Activated B cell treated with CpG ODN at 0.5 μM for 24 hours (primary cell): ENCODE data around the gene MUSTN1. TPM values are rescaled to one million over a fixed set of nuclear protein-coding genes. Genes with fewer than 3 reads are reported as not detected.

Experiments
- ATAC-seq: fragments of 200-7000 bp; cut with Tn5 transposase; one replicate; pipeline ENCODE4 v1.10.0; 2021; ENCODE audit warnings: low read depth, mild to moderate bottlenecking, moderate library complexity
- CTCF ChIA-PET: fragments of 350-600 bp; sonication (Branson Sonifier 250); formaldehyde crosslinking; loops from one replicate; lab custom pipeline; 2021; ENCODE audit warnings: antibody characterized with exemption; lab: Charles Lee
- POLR2A ChIA-PET: fragments of 350-600 bp; sonication (Branson Sonifier 250); formaldehyde crosslinking; loops from one replicate; lab custom pipeline; 2021; ENCODE audit warnings: antibody characterized with exemption; lab: Charles Lee
- DNase-seq: peaks from one replicate; pipeline ENCODE4 v3.0.0; 2022
- H3K27ac Mint-ChIP-seq: one replicate; pipeline ENCODE4 v1.8.0; 2020; ENCODE audit warnings: mixed read lengths
- H3K27me3 Mint-ChIP-seq: one replicate; pipeline ENCODE4 v1.8.0; 2021; ENCODE audit warnings: mixed read lengths
- H3K36me3 Mint-ChIP-seq: one replicate; pipeline ENCODE4 v1.8.0; 2021; ENCODE audit warnings: low read depth, mixed read lengths
- H3K4me1 Mint-ChIP-seq: one replicate; pipeline ENCODE4 v1.8.0; 2021; ENCODE audit warnings: mixed read lengths
- H3K4me3 Mint-ChIP-seq: one replicate; pipeline ENCODE4 v1.8.0; 2020; ENCODE audit warnings: mild to moderate bottlenecking, mixed read lengths
- H3K9me3 Mint-ChIP-seq: one replicate; pipeline ENCODE4 v1.8.0; 2020; ENCODE audit warnings: mixed read lengths
- intact Hi-C: fragments of 100-400 bp; cut with micrococcal nuclease; formaldehyde crosslinking; loops from one replicate; pipeline ENCODE4 v1.15.1; 2024
- total RNA-seq: library from RNA; stranded (reverse); gene quantifications from 2 replicates; pipeline ENCODE4 v1.2.3, GENCODE V29; 2022
- TF ChIP-seq, protein P1 (sequence below): fragments of 200-600 bp; IDR thresholded peaks from one replicate; pipeline ENCODE4 v1.8.0; 2022; ENCODE audit warnings: antibody characterized with exemption, mild to moderate bottlenecking

MUSTN1 gene
- total RNA-seq, 1 donor from 2014 or later = 1.6 TPM

DNA sequence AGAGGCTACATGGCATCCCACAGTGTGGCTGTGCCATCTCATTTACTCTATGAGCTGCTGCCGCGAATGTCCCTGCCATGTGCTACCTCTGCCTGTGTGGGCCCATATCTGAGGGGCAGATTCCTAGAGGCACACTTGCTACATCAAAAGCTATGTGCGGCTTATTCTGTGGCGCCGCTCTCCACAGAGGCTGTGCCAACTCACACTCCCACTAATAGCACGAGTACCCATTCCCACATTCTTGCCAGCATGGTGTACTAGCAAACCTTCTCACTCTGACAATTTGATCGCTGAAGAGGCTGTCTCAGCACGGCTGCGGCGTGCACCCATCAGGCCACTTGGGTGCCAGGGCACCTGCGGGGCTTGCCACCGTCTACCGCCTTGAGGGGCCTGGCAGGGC, 31.2 kb upstream of the MUSTN1 start:
- DNase-seq = no peak
- POLR2A ChIA-PET = no interaction called here
- TF ChIP-seq, protein P1, sequence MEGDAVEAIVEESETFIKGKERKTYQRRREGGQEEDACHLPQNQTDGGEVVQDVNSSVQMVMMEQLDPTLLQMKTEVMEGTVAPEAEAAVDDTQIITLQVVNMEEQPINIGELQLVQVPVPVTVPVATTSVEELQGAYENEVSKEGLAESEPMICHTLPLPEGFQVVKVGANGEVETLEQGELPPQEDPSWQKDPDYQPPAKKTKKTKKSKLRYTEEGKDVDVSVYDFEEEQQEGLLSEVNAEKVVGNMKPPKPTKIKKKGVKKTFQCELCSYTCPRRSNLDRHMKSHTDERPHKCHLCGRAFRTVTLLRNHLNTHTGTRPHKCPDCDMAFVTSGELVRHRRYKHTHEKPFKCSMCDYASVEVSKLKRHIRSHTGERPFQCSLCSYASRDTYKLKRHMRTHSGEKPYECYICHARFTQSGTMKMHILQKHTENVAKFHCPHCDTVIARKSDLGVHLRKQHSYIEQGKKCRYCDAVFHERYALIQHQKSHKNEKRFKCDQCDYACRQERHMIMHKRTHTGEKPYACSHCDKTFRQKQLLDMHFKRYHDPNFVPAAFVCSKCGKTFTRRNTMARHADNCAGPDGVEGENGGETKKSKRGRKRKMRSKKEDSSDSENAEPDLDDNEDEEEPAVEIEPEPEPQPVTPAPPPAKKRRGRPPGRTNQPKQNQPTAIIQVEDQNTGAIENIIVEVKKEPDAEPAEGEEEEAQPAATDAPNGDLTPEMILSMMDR = no peak

DNA sequence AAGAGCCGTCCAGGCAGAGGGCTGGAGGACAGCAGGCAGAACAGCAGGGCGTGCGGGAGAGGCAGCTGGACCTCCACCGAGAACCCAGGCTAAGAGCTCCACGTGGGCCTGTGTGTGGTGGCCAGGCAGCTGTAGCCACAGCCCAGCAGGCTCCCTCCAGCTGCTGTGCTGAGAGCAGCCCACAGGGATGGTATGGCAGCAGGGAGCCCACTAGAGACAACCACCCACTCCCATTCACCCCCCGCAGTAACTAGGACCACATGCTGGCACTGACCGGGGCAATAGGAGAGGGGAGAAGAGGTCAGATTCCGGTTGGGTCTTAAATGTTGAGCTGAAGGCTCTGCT, 25.6 kb upstream of the MUSTN1 start:
- H3K27me3 Mint-ChIP-seq = no peaks in the 10 kb centered on the region
- ChIA-PET CTCF (no interaction called here), POLR2A (no interaction called here)
- peaks cover 31% of the 10 kb centered on the region for H3K36me3 Mint-ChIP-seq
- intact Hi-C loops = no loop called here
- TF ChIP-seq, protein P1 = no peak
- H3K27ac Mint-ChIP-seq = no peak overlapping the region
- peaks cover 11% of the 10 kb centered on the region for H3K9me3 Mint-ChIP-seq
- DNase-seq = no peak
- ATAC-seq = no peak
- H3K4me1 Mint-ChIP-seq = no peaks in the 10 kb centered on the region
- no peak overlapping the region for H3K4me3 Mint-ChIP-seq

More for the DNA sequence above, 31.2 kb upstream of the MUSTN1 start:
- H3K4me3 Mint-ChIP-seq = no peak overlapping the region
- intact Hi-C loops = no loop called here
- no peaks in the 10 kb centered on the region for H3K27me3 Mint-ChIP-seq
- CTCF ChIA-PET = no interaction called here
- no peaks in the 10 kb centered on the region for H3K4me1 Mint-ChIP-seq
- H3K36me3 Mint-ChIP-seq = peaks cover 26% of the 10 kb centered on the region
- H3K27ac Mint-ChIP-seq = no peak overlapping the region
- H3K9me3 Mint-ChIP-seq = peaks cover 16% of the 10 kb centered on the region
- ATAC-seq = no peak

DNA sequence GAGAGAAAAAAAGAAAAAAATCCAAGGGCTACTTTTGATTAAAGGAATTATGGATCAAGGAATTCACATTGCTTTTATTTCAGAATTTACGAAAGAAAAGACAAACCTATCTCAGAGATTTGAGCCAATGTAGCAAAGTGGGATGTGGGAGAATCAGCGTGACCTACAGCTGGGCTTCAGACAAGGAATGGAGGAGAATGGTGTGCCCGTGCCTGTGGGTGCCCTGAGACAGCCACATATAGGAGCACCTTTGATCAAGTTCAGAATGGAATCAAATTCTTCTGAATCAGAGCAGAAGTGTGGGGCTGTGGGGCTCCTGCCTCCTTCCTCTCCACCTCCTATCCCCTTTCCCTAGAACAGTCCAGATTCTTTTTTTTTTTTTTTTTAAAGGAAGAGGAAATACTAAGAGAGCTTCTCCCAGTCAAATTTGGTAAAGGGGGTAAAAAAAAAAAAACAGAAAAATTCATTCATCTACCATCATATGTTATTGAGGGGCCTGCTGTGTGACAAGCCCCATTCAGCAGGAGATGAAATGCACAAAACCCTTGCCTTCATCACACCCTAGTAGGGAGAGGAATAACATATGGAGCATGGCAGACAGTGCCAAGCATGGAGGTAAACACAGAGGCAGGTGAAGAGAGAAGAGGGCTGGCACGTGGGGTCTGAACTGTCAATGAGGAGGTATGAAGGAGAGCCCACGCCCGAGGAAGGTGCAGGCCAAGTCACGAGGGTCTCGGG, 25.0 kb upstream of the MUSTN1 start:
- no peaks in the 10 kb centered on the region for H3K4me1 Mint-ChIP-seq
- no peak for ATAC-seq
- H3K27me3 Mint-ChIP-seq = no peaks in the 10 kb centered on the region
- H3K27ac Mint-ChIP-seq = no peak overlapping the region
- TF ChIP-seq, protein P1 = no peak
- H3K4me3 Mint-ChIP-seq = no peak overlapping the region
- intact Hi-C loops = no loop called here
- peaks cover 33% of the 10 kb centered on the region for H3K36me3 Mint-ChIP-seq
- no peak for DNase-seq
- H3K9me3 Mint-ChIP-seq = peaks cover 7% of the 10 kb centered on the region
- POLR2A ChIA-PET = no interaction called here
- CTCF ChIA-PET = no interaction called here

DNA sequence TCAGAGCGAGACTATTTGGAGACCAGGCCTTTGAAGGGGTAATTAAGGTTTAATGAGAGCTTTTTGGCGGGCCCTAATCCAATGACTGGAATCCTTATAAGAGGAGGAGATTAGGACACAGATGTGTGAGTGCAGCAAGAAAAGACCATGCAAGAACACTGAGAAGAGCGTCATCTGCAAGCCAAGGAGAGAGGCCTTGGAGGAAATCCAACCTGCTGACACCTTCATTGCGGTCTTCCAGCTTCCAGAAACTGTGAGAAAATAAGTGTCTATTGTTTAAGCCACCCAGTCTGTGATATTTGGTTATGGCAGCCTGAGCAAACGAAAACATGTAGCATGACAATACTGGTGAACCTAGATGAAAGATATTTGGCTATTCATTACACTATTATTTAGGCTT, 23.0 kb upstream of the MUSTN1 start:
- DNase-seq (no peak), ATAC-seq (no peak)
- Mint-ChIP-seq H3K27ac (no peak overlapping the region), H3K4me3 (no peak overlapping the region), H3K36me3 (peaks cover 37% of the 10 kb centered on the region), H3K27me3 (no peaks in the 10 kb centered on the region), H3K4me1 (no peaks in the 10 kb centered on the region), H3K9me3 (no peaks in the 10 kb centered on the region)
- ChIA-PET CTCF (no interaction called here), POLR2A (no interaction called here)
- intact Hi-C loops = no loop called here
- TF ChIP-seq, protein P1 = no peak

DNA sequence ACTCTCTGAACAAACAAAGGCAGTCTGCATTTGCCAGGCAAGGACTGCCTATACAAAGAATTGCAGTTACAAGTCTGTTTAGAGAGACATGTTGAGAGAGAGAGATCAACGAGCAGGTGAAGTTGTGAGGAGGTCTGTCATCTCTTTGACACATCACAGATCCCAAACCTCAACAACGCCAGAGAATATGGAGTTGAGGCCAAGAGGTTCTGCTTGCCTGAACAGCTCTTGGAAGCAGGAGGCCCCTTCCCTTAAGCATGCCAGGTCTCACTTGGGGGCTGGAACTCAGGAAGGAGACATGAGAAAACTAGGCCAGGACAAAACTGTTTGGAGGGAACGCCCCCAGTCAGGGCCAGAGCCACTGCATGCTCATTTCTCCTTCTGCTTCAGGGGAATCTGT, 22.3 kb upstream of the MUSTN1 start:
- Mint-ChIP-seq H3K27ac (no peak overlapping the region), H3K36me3 (peaks cover 36% of the 10 kb centered on the region), H3K4me1 (no peaks in the 10 kb centered on the region), H3K9me3 (no peaks in the 10 kb centered on the region), H3K27me3 (no peaks in the 10 kb centered on the region), H3K4me3 (no peak overlapping the region)
- TF ChIP-seq, protein P1 = no peak
- no peak for DNase-seq
- POLR2A ChIA-PET = interaction anchor here (0.7 kb wide), 1 partner anchor 86 kb away, joined by 4 read pairs; the partner anchor contains the start of gene NEK4
- intact Hi-C loops = no loop called here
- CTCF ChIA-PET = no interaction called here
- ATAC-seq = no peak
